HepG2 (cell line): ENCODE data around the gene B3GNT9. TPM values are rescaled to one million over a fixed set of nuclear protein-coding genes. Genes with fewer than 3 reads are reported as not detected.
A peak's percentile ranks its signal among the peaks of the same experiment; 100 is the strongest.

Experiments
- CREB3 ChIP-seq: sonication (generic); formaldehyde crosslinking; IDR thresholded peaks from 2 replicates; pipeline ENCODE4 v1.5.0; 2020; ENCODE audit warnings: missing genetic modification reagents
- RFXANK ChIP-seq: IDR thresholded peaks from 2 replicates; pipeline ENCODE4 v1.6.1; 2016
- SALL2 ChIP-seq: sonication (generic); formaldehyde crosslinking; IDR thresholded peaks from 2 replicates; pipeline ENCODE4 v1.8.1; 2023; ENCODE audit warnings: mild to moderate bottlenecking, missing genetic modification reagents, inconsistent platforms
- SP1 ChIP-seq, 2 experiments: fragments of 450-650 bp in 1 of 2; sonication (generic) in 1 of 2; formaldehyde crosslinking in 1 of 2; IDR thresholded peaks; 2 replicates each; pipeline versions ENCODE4 v1.4.0 to v1.6.1; 2016 to 2020; ENCODE audit warnings: missing genetic modification reagents in 1 of 2
- ZNF451 ChIP-seq: sonication (generic); formaldehyde crosslinking; IDR thresholded peaks from 2 replicates; pipeline ENCODE4 v1.5.0; 2020; ENCODE audit warnings: mild to moderate bottlenecking, missing genetic modification reagents
- ZNF720 ChIP-seq: sonication (generic); formaldehyde crosslinking; IDR thresholded peaks from 2 replicates; pipeline ENCODE4 v1.4.0; 2020; ENCODE audit warnings: missing genetic modification reagents
- polyA plus RNA-seq, 8 experiments: library from polyadenylated mRNA; depleted of rRNA in 3 of 8; stranded (reverse) in 7 of 8; unstranded in 1 of 8; fragments of >200 nt; fragmentation: Illumina TruSeq in 4 of 8; extraction: Trizol in 4 of 8; gene quantifications; 2 replicates each; pipeline versions ENCODE4 v1.2.1 to v1.2.3, GENCODE V29; 2011 to 2016; ENCODE audit warnings: low read depth in 4 of 8, missing spikeins in 1 of 8, mixed read lengths in 1 of 8; ENCODE audit not compliant: insufficient read depth in 1 of 8
- total RNA-seq, 5 experiments: library from RNA; depleted of rRNA; stranded (reverse); fragments of >200 nt; fragmentation: Illumina TruSeq; extraction: Trizol; gene quantifications; 2 replicates each; pipeline ENCODE4 v1.2.3, GENCODE V29; 2016; ENCODE audit warnings: low read depth in 1 of 5
- TF ChIP-seq, protein P1 (sequence below): sonication (generic); formaldehyde crosslinking; IDR thresholded peaks from 2 replicates; pipeline ENCODE4 v1.5.0; 2020; ENCODE audit warnings: mild to moderate bottlenecking, missing genetic modification reagents, borderline replicate concordance
- TF ChIP-seq, protein P2 (sequence below): IDR thresholded peaks from 2 replicates; pipeline ENCODE4 v1.4.0; 2020; ENCODE audit warnings: mild to moderate bottlenecking, missing genetic modification reagents
- TF ChIP-seq, protein P3 (sequence below): sonication (generic); formaldehyde crosslinking; conservative IDR thresholded peaks from 2 replicates; pipeline ENCODE4 v1.8.0; 2022; ENCODE audit warnings: low read depth, missing genetic modification reagents
- TF ChIP-seq, protein P4 (sequence below): sonication (generic); formaldehyde crosslinking; IDR thresholded peaks from 2 replicates; pipeline ENCODE4 v1.4.0; 2020; ENCODE audit warnings: missing genetic modification reagents, borderline replicate concordance

The B3GNT9 gene
- total and polyA plus RNA-seq, 2 of the 13 experiments (the other 11 are each of a cell fraction or from before 2014, with no cell fraction given), result 1.5 to 3.1 TPM

DNA sequence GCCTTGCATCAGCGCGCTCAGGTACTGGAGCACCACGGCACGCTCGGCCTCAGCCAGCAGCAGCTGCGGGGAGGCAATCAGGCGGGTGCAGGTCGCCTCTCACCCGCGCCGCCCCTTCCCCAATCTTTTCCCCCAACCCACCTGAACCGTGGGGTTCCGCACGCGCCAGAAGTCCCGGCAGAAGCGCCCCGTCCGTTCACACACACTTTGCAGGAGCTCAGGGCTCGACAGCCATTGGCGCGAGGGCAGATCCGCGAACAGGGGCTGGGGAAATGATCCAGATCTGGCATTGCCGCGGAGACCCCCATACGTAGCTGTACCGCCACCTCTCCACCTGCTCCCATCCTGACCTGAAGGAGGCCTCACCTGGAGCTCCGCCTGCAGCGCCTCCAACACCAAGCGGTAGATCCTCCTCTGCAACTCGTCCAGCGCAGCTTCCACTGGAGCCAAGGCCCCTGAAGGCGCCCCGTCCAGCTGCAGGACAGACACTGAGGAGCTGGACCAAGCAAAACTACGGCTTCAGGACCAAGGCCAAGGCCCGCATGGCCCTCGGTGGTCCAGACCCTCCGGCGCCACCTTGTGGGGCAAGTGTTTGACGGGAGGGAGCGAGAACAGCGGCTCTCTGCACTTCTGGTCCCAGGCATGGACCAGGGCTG is 34.3 kb upstream of the B3GNT9 start (continued):
- TF ChIP-seq, protein P1, sequence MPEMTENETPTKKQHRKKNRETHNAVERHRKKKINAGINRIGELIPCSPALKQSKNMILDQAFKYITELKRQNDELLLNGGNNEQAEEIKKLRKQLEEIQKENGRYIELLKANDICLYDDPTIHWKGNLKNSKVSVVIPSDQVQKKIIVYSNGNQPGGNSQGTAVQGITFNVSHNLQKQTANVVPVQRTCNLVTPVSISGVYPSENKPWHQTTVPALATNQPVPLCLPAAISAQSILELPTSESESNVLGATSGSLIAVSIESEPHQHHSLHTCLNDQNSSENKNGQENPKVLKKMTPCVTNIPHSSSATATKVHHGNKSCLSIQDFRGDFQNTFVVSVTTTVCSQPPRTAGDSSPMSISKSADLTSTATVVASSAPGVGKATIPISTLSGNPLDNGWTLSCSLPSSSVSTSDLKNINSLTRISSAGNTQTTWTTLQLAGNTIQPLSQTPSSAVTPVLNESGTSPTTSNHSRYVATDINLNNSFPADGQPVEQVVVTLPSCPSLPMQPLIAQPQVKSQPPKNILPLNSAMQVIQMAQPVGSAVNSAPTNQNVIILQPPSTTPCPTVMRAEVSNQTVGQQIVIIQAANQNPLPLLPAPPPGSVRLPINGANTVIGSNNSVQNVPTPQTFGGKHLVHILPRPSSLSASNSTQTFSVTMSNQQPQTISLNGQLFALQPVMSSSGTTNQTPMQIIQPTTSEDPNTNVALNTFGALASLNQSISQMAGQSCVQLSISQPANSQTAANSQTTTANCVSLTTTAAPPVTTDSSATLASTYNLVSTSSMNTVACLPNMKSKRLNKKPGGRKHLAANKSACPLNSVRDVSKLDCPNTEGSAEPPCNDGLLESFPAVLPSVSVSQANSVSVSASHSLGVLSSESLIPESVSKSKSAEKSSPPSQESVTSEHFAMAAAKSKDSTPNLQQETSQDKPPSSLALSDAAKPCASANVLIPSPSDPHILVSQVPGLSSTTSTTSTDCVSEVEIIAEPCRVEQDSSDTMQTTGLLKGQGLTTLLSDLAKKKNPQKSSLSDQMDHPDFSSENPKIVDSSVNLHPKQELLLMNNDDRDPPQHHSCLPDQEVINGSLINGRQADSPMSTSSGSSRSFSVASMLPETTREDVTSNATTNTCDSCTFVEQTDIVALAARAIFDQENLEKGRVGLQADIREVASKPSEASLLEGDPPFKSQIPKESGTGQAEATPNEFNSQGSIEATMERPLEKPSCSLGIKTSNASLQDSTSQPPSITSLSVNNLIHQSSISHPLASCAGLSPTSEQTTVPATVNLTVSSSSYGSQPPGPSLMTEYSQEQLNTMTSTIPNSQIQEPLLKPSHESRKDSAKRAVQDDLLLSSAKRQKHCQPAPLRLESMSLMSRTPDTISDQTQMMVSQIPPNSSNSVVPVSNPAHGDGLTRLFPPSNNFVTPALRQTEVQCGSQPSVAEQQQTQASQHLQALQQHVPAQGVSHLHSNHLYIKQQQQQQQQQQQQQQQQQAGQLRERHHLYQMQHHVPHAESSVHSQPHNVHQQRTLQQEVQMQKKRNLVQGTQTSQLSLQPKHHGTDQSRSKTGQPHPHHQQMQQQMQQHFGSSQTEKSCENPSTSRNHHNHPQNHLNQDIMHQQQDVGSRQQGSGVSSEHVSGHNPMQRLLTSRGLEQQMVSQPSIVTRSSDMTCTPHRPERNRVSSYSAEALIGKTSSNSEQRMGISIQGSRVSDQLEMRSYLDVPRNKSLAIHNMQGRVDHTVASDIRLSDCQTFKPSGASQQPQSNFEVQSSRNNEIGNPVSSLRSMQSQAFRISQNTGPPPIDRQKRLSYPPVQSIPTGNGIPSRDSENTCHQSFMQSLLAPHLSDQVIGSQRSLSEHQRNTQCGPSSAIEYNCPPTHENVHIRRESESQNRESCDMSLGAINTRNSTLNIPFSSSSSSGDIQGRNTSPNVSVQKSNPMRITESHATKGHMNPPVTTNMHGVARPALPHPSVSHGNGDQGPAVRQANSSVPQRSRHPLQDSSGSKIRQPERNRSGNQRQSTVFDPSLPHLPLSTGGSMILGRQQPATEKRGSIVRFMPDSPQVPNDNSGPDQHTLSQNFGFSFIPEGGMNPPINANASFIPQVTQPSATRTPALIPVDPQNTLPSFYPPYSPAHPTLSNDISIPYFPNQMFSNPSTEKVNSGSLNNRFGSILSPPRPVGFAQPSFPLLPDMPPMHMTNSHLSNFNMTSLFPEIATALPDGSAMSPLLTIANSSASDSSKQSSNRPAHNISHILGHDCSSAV (CRISPR knock-in tag), result no peak
- TF ChIP-seq SALL2, result peak; percentile 92
- TF ChIP-seq CREB3, result peak; percentile 79; the same call in 1 of the 2 replicates
- no peak for TF ChIP-seq SP1 (IDR thresholded peaks at IDR 0.05)
- TF ChIP-seq SP1 (CRISPR knock-in tag; IDR thresholded peaks at IDR 0.05), result peak; percentile 60
- TF ChIP-seq, protein P2, sequence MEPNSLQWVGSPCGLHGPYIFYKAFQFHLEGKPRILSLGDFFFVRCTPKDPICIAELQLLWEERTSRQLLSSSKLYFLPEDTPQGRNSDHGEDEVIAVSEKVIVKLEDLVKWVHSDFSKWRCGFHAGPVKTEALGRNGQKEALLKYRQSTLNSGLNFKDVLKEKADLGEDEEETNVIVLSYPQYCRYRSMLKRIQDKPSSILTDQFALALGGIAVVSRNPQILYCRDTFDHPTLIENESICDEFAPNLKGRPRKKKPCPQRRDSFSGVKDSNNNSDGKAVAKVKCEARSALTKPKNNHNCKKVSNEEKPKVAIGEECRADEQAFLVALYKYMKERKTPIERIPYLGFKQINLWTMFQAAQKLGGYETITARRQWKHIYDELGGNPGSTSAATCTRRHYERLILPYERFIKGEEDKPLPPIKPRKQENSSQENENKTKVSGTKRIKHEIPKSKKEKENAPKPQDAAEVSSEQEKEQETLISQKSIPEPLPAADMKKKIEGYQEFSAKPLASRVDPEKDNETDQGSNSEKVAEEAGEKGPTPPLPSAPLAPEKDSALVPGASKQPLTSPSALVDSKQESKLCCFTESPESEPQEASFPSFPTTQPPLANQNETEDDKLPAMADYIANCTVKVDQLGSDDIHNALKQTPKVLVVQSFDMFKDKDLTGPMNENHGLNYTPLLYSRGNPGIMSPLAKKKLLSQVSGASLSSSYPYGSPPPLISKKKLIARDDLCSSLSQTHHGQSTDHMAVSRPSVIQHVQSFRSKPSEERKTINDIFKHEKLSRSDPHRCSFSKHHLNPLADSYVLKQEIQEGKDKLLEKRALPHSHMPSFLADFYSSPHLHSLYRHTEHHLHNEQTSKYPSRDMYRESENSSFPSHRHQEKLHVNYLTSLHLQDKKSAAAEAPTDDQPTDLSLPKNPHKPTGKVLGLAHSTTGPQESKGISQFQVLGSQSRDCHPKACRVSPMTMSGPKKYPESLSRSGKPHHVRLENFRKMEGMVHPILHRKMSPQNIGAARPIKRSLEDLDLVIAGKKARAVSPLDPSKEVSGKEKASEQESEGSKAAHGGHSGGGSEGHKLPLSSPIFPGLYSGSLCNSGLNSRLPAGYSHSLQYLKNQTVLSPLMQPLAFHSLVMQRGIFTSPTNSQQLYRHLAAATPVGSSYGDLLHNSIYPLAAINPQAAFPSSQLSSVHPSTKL (CRISPR knock-in tag), result peak; percentile 74
- TF ChIP-seq RFXANK, result peak; percentile 90; the same call in 1 of the 2 replicates
- peak; percentile 68; the same call in 1 of the 2 replicates for TF ChIP-seq ZNF720 (CRISPR knock-in tag)
- TF ChIP-seq ZNF451 (CRISPR knock-in tag), result no peak; the same call in 1 of the 2 replicates
- TF ChIP-seq, protein P3, sequence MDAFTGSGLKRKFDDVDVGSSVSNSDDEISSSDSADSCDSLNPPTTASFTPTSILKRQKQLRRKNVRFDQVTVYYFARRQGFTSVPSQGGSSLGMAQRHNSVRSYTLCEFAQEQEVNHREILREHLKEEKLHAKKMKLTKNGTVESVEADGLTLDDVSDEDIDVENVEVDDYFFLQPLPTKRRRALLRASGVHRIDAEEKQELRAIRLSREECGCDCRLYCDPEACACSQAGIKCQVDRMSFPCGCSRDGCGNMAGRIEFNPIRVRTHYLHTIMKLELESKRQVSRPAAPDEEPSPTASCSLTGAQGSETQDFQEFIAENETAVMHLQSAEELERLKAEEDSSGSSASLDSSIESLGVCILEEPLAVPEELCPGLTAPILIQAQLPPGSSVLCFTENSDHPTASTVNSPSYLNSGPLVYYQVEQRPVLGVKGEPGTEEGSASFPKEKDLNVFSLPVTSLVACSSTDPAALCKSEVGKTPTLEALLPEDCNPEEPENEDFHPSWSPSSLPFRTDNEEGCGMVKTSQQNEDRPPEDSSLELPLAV (CRISPR knock-in tag), result no peak
- TF ChIP-seq, protein P4, sequence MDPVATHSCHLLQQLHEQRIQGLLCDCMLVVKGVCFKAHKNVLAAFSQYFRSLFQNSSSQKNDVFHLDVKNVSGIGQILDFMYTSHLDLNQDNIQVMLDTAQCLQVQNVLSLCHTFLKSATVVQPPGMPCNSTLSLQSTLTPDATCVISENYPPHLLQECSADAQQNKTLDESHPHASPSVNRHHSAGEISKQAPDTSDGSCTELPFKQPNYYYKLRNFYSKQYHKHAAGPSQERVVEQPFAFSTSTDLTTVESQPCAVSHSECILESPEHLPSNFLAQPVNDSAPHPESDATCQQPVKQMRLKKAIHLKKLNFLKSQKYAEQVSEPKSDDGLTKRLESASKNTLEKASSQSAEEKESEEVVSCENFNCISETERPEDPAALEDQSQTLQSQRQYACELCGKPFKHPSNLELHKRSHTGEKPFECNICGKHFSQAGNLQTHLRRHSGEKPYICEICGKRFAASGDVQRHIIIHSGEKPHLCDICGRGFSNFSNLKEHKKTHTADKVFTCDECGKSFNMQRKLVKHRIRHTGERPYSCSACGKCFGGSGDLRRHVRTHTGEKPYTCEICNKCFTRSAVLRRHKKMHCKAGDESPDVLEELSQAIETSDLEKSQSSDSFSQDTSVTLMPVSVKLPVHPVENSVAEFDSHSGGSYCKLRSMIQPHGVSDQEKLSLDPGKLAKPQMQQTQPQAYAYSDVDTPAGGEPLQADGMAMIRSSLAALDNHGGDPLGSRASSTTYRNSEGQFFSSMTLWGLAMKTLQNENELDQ (CRISPR knock-in tag), result peak; percentile 98
